Activated CD8-positive, alpha-beta memory T cell treated with anti-CD3 and anti-CD28 coated beads for 48 hours (primary cell): ENCODE data around the gene FAM98B.

Experiments used
- DNase-seq, 3 experiments: peaks; one replicate each; pipeline ENCODE4 v3.0.0-alpha.2; 2020; ENCODE audit warnings: low read depth in 2 of 3, low spot score in 2 of 3

The FAM98B gene

GRCh38 chr15:38506997-38507396, 53.1 kb downstream of the FAM98B start:
- no peak for DNase-seq

GRCh38 chr15:38507570-38507969, 53.6 kb downstream of the FAM98B start:
- no peak for DNase-seq

GRCh38 chr15:38508647-38509046, 54.7 kb downstream of the FAM98B start:
- no peak for DNase-seq

GRCh38 chr15:38509152-38509551, 55.2 kb downstream of the FAM98B start:
- DNase-seq = no peak

GRCh38 chr15:38512901-38513300, 59.0 kb downstream of the FAM98B start:
- no peak for DNase-seq

GRCh38 chr15:38514601-38515000, 60.7 kb downstream of the FAM98B start:
- DNase-seq = no peak

- DNase-seq = no peak
Measured at GRCh38 chr15:38516626-38517025, 62.7 kb downstream of the FAM98B start.

GRCh38 chr15:38517312-38517975, 63.5 kb downstream of the FAM98B start:
- no peak for DNase-seq

GRCh38 chr15:38518084-38518483, 64.2 kb downstream of the FAM98B start:
- DNase-seq = no peak

GRCh38 chr15:38520035-38520434, 66.1 kb downstream of the FAM98B start:
- no peak for DNase-seq

- DNase-seq = no peak
Measured at GRCh38 chr15:38521316-38521715, 67.4 kb downstream of the FAM98B start.

- DNase-seq = no peak
Measured at GRCh38 chr15:38522922-38523321, 69.0 kb downstream of the FAM98B start.

GRCh38 chr15:38524156-38524555, 70.2 kb downstream of the FAM98B start:
- no peak for DNase-seq

- no peak for DNase-seq
Measured at GRCh38 chr15:38525489-38525888, 71.6 kb downstream of the FAM98B start.

GRCh38 chr15:38526158-38526557, 72.2 kb downstream of the FAM98B start:
- no peak for DNase-seq

GRCh38 chr15:38528294-38528693, 74.4 kb downstream of the FAM98B start:
- DNase-seq = no peak

- no peak for DNase-seq
Measured at GRCh38 chr15:38530113-38530512, 76.2 kb downstream of the FAM98B start.

GRCh38 chr15:38531509-38531908, 77.6 kb downstream of the FAM98B start:
- DNase-seq = no peak

GRCh38 chr15:38532728-38533127, 78.8 kb downstream of the FAM98B start:
- no peak for DNase-seq

GRCh38 chr15:38533416-38533915, 79.5 kb downstream of the FAM98B start:
- DNase-seq = no peak

- no peak for DNase-seq
Measured at GRCh38 chr15:38533926-38534325, 80.0 kb downstream of the FAM98B start.

GRCh38 chr15:38534691-38535090, 80.8 kb downstream of the FAM98B start:
- no peak for DNase-seq

GRCh38 chr15:38535491-38536200, 81.7 kb downstream of the FAM98B start:
- DNase-seq = no peak
